Large intestine (tissue), 3 donors: ENCODE results near the gene TAOK3. TPM values are rescaled to one million over a fixed set of nuclear protein-coding genes. Genes with fewer than 3 reads are reported as not detected.
A peak's percentile ranks its signal among the peaks of the same experiment; 100 is the strongest.

Experiments used
- DNase-seq, 2 donors: peaks; one replicate each; pipeline versions ENCODE4 v3.0.0 to v3.0.0-alpha.2; 2013
- H3K27ac ChIP-seq: one replicate; pipeline ENCODE4 v1.5.1; 2013; ENCODE audit warnings: low read length
- H3K27me3 ChIP-seq: 2 replicates; pipeline ENCODE4 v1.6.1; 2013; ENCODE audit warnings: low read length; ENCODE audit not compliant: control insufficient read depth, insufficient read depth
- H3K36me3 ChIP-seq: 2 replicates; pipeline ENCODE4 v1.6.1; 2013; ENCODE audit warnings: low read length; ENCODE audit not compliant: control insufficient read depth, insufficient read depth
- H3K4me1 ChIP-seq: one replicate; pipeline ENCODE4 v1.6.1; 2013; ENCODE audit warnings: low read length; ENCODE audit not compliant: control insufficient read depth, insufficient read depth
- H3K4me3 ChIP-seq: one replicate; pipeline ENCODE4 v1.5.1; 2013; ENCODE audit warnings: low read length
- H3K9me3 ChIP-seq: one replicate; pipeline ENCODE4 v1.6.1; 2013; ENCODE audit warnings: mild to moderate bottlenecking, low read depth, low read length, moderate library complexity; ENCODE audit not compliant: control insufficient read depth
- WGBS: methylation state at CpG from one replicate; pipeline ENCODE4 v1.1.5; 2013; ENCODE audit warnings: low lambda C conversion rate; ENCODE audit not compliant: insufficient coverage; 5-methylcytosine and 5-hydroxymethylcytosine counted together
- polyA plus RNA-seq: library from polyadenylated mRNA; unstranded; fragments of 120-200 nt; gene quantifications from one replicate; pipeline ENCODE4 v1.2.1, GENCODE V29; 2013

TAOK3 gene
- polyA plus RNA-seq, 1 donor: 44.7 TPM

- Histone ChIP-seq H3K4me1 (peaks cover 11% of the 10 kb centered on the region), H3K4me3 (no peak overlapping the region), H3K27ac (peak overlapping the region; percentile 88), H3K36me3 (no peaks in the 10 kb centered on the region), H3K9me3 (peaks cover 3% of the 10 kb centered on the region), H3K27me3 (no peaks in the 10 kb centered on the region)
- DNase-seq: no peak
- WGBS: 92% methylated on average over 6 of the region's 14 CpGs
Measured at GRCh38 chr12:118374126-118374725, 1.5 kb upstream of the TAOK3 start.

GRCh38 chr12:118373616-118374015, 909 bp upstream of the TAOK3 start:
- peaks cover 11% of the 10 kb centered on the region for H3K4me1 ChIP-seq
- H3K4me3 ChIP-seq: peak overlapping the region; percentile 55
- peaks cover 3% of the 10 kb centered on the region for H3K9me3 ChIP-seq
- WGBS: 54% methylated on average over 2 of the region's 5 CpGs
- H3K27ac ChIP-seq: peak overlapping the region; percentile 88
- H3K27me3 ChIP-seq: no peaks in the 10 kb centered on the region
- peak; percentile 54 to 81 for DNase-seq
- H3K36me3 ChIP-seq: no peaks in the 10 kb centered on the region

- peaks cover 3% of the 10 kb centered on the region for H3K9me3 ChIP-seq
- peak overlapping the region; percentile 6 for H3K27ac ChIP-seq
Measured at GRCh38 chr12:118371321-118372282, 1.1 kb downstream of the TAOK3 start.

GRCh38 chr12:118370601-118371000, 2.1 kb downstream of the TAOK3 start:
- 10% methylated on average over 2 of the region's 3 CpGs for WGBS
- Histone ChIP-seq H3K27ac (no peak overlapping the region), H3K4me3 (peak overlapping the region; percentile 98)

More at GRCh38 chr12:118371321-118372282, 1.1 kb downstream of the TAOK3 start:
- Histone ChIP-seq H3K36me3 (no peaks in the 10 kb centered on the region), H3K4me3 (peak overlapping the region; percentile 98), H3K27me3 (no peaks in the 10 kb centered on the region), H3K4me1 (peaks cover 11% of the 10 kb centered on the region)
- WGBS: no CpG with 5 or more reads among the region's 60 CpGs
- DNase-seq: peak in 1 of 2 donors; percentile 29

GRCh38 chr12:118368821-118369220, 3.9 kb downstream of the TAOK3 start:
- WGBS: no CpG with 5 or more reads among the region's 4 CpGs
- DNase-seq: no peak
- H3K27ac ChIP-seq: no peak overlapping the region

More at GRCh38 chr12:118370601-118371000, 2.1 kb downstream of the TAOK3 start:
- H3K27me3 ChIP-seq: no peaks in the 10 kb centered on the region
- H3K36me3 ChIP-seq: no peaks in the 10 kb centered on the region
- H3K9me3 ChIP-seq: peaks cover 3% of the 10 kb centered on the region
- no peak for DNase-seq
- H3K4me1 ChIP-seq: peaks cover 8% of the 10 kb centered on the region

GRCh38 chr12:118361889-118362288, 10.8 kb downstream of the TAOK3 start:
- Histone ChIP-seq H3K4me3 (no peak overlapping the region), H3K4me1 (peaks cover 5% of the 10 kb centered on the region), H3K9me3 (no peaks in the 10 kb centered on the region), H3K27me3 (no peaks in the 10 kb centered on the region), H3K27ac (no peak overlapping the region), H3K36me3 (no peaks in the 10 kb centered on the region)
- WGBS: 92% methylated on average over 2 of the region's 4 CpGs
- no peak for DNase-seq

More at GRCh38 chr12:118368821-118369220, 3.9 kb downstream of the TAOK3 start:
- no peaks in the 10 kb centered on the region for H3K36me3 ChIP-seq
- H3K4me3 ChIP-seq: no peak overlapping the region
- H3K9me3 ChIP-seq: peaks cover 3% of the 10 kb centered on the region
- no peaks in the 10 kb centered on the region for H3K27me3 ChIP-seq
- peaks cover 6% of the 10 kb centered on the region for H3K4me1 ChIP-seq

- Histone ChIP-seq H3K27ac (no peak overlapping the region), H3K9me3 (no peaks in the 10 kb centered on the region), H3K4me1 (peaks cover 13% of the 10 kb centered on the region), H3K36me3 (no peaks in the 10 kb centered on the region), H3K27me3 (no peaks in the 10 kb centered on the region), H3K4me3 (no peak overlapping the region)
- WGBS: no CpG with 5 or more reads among the region's 5 CpGs
- no peak for DNase-seq
Measured at GRCh38 chr12:118361092-118361404, 11.7 kb downstream of the TAOK3 start.

GRCh38 chr12:118359541-118359915, 13.2 kb downstream of the TAOK3 start:
- peak overlapping the region; percentile 33 for H3K4me3 ChIP-seq
- 0% methylated on average over 1 of the region's 4 CpGs for WGBS
- H3K27ac ChIP-seq: peak overlapping the region; percentile 93
- peaks cover 15% of the 10 kb centered on the region for H3K4me1 ChIP-seq
- no peaks in the 10 kb centered on the region for H3K36me3 ChIP-seq
- peak in 1 of 2 donors; percentile 51 for DNase-seq
- H3K9me3 ChIP-seq: no peaks in the 10 kb centered on the region
- H3K27me3 ChIP-seq: no peaks in the 10 kb centered on the region

- Histone ChIP-seq H3K27me3 (no peaks in the 10 kb centered on the region), H3K27ac (peak overlapping the region; percentile 93), H3K4me1 (peaks cover 15% of the 10 kb centered on the region), H3K36me3 (no peaks in the 10 kb centered on the region), H3K9me3 (no peaks in the 10 kb centered on the region), H3K4me3 (peak overlapping the region; percentile 33)
- no CpG with 5 or more reads among the region's 7 CpGs for WGBS
- peak in 1 of 2 donors; percentile 75 for DNase-seq
Measured at GRCh38 chr12:118358612-118359540, 13.8 kb downstream of the TAOK3 start.

GRCh38 chr12:118358008-118358359, 14.7 kb downstream of the TAOK3 start:
- H3K36me3 ChIP-seq: no peaks in the 10 kb centered on the region
- peaks cover 15% of the 10 kb centered on the region for H3K4me1 ChIP-seq
- no peak for DNase-seq
- H3K4me3 ChIP-seq: no peak overlapping the region
- H3K27me3 ChIP-seq: no peaks in the 10 kb centered on the region
- peak overlapping the region; percentile 93 for H3K27ac ChIP-seq
- no CpG with 5 or more reads among the region's 1 CpG for WGBS
- no peaks in the 10 kb centered on the region for H3K9me3 ChIP-seq
